NCI-H146 treated with DMSO at 0.1 percent for 48 hours (cell line): ENCODE results near the gene ABCC10.
"Not testable (repeated sequence)": the region's sequence is repeated elsewhere in the genome, so short reads cannot be mapped to it uniquely, and the experiment has no call there.

Source experiments
- DNase-seq: peaks from one replicate; lab custom pipeline; 2025; ENCODE audit not compliant: unreplicated experiment; lab: John Stamatoyannopoulos, UW

Gene ABCC10

GRCh38 chr6:43407296-43407695 lies 20.0 kb upstream of the ABCC10 start:
- DNase-seq, result no peak

- no peak for DNase-seq
These were observed 19.1 kb upstream of the ABCC10 start for GRCh38 chr6:43408259-43408658.

GRCh38 chr6:43410776-43411175 lies 16.6 kb upstream of the ABCC10 start:
- not testable (repeated sequence) for DNase-seq

GRCh38 chr6:43412541-43412940 lies 14.8 kb upstream of the ABCC10 start:
- DNase-seq, result no peak

- DNase-seq, result no peak
These were observed 14.3 kb upstream of the ABCC10 start for GRCh38 chr6:43413002-43413401.

GRCh38 chr6:43415275-43415674 lies 12.1 kb upstream of the ABCC10 start:
- not testable (repeated sequence) for DNase-seq

GRCh38 chr6:43416935-43417334 lies 10.4 kb upstream of the ABCC10 start:
- DNase-seq, result no peak

GRCh38 chr6:43420012-43420709 lies 7.2 kb upstream of the ABCC10 start:
- no peak for DNase-seq

GRCh38 chr6:43421831-43422230 lies 5.5 kb upstream of the ABCC10 start:
- DNase-seq, result no peak

GRCh38 chr6:43425083-43425482 lies 2.3 kb upstream of the ABCC10 start:
- DNase-seq, result not testable (repeated sequence)

GRCh38 chr6:43426928-43427405 lies 374 bp upstream of the ABCC10 start:
- DNase-seq, result no peak

GRCh38 chr6:43428112-43428570 lies 800 bp downstream of the ABCC10 start:
- DNase-seq, result peak; percentile 75

GRCh38 chr6:43428874-43429273 lies 1.5 kb downstream of the ABCC10 start:
- no peak for DNase-seq

GRCh38 chr6:43432009-43432945 lies 4.9 kb downstream of the ABCC10 start:
- no peak for DNase-seq

- no peak for DNase-seq
These were observed 5.8 kb downstream of the ABCC10 start for GRCh38 chr6:43433148-43433547.

GRCh38 chr6:43434001-43434840 lies 6.9 kb downstream of the ABCC10 start:
- no peak for DNase-seq

- no peak for DNase-seq
These were observed 7.6 kb downstream of the ABCC10 start for GRCh38 chr6:43434943-43435342.

GRCh38 chr6:43435682-43436437 lies 8.5 kb downstream of the ABCC10 start:
- DNase-seq, result no peak

- DNase-seq, result no peak
These were observed 9.4 kb downstream of the ABCC10 start for GRCh38 chr6:43436577-43437282.

GRCh38 chr6:43437700-43438099 lies 10.4 kb downstream of the ABCC10 start:
- no peak for DNase-seq
